HCT116 (cell line): Measurements from ENCODE around the gene LRRTM4. TPM values are rescaled to one million over a fixed set of nuclear protein-coding genes. Genes with fewer than 3 reads are reported as not detected.

Experiments used
- ATAC-seq: fragments of 200-7000 bp; cut with Tn5 transposase; 2 replicates; pipeline ENCODE4 v1.9.1; 2020; ENCODE audit warnings: mild to moderate bottlenecking, moderate library complexity
- BruUV-seq: library from RNA; stranded (reverse); fragments of 400-500 nt; replicated peaks from 2 replicates; lab custom pipeline; 2021; lab: Mats Ljungman, UMichigan
- CTCF ChIA-PET: fragments of 300-600 bp; sonication (Branson Sonifier 250); formaldehyde crosslinking; loops from one replicate; lab custom pipeline; 2021; ENCODE audit warnings: antibody characterized with exemption; lab: Charles Lee
- POLR2A ChIA-PET: fragments of 300-600, 350-600 bp; sonication (Branson Sonifier 250); formaldehyde crosslinking; loops from one replicate; lab custom pipeline; 2021; ENCODE audit warnings: antibody characterized with exemption; lab: Charles Lee
- RAD21 ChIA-PET, 2 experiments: fragments of 300-600 bp; sonication (Branson Sonifier 250); formaldehyde crosslinking; loops; one replicate each; lab custom pipeline; 2023; ENCODE audit warnings: low total read pairs in 2 of 2; ENCODE audit not compliant: uncharacterized antibody in 2 of 2, unreplicated experiment in 2 of 2, low non-redundant PET in 1 of 2; lab: Charles Lee
- DNase-seq: peaks from one replicate; pipeline ENCODE4 v3.0.0-alpha.2; 2010; ENCODE audit warnings: low read depth, low spot score
- H2AFZ ChIP-seq: fragments of 200-600 bp; shearing (Covaris generic), sonication (generic); 2 replicates; pipeline ENCODE4 v1.6.1; 2017; ENCODE audit warnings: low read depth, mixed run types, mixed read lengths, antibody characterized with exemption, low read length; ENCODE audit not compliant: poor library complexity, severe bottlenecking
- H3K27ac ChIP-seq: 2 replicates; pipeline ENCODE4 v1.5.1; 2012; ENCODE audit warnings: low read depth, low read length
- H3K27me3 ChIP-seq: fragments of 200-600 bp; sonication (generic); 2 replicates; pipeline ENCODE4 v1.6.1; 2016; ENCODE audit warnings: mixed run types, low read length, mixed read lengths; ENCODE audit not compliant: insufficient read depth
- H3K36me3 ChIP-seq, 2 experiments: fragments of 200-500 bp in 1 of 2; fragments of 200-600 bp in 1 of 2; sonication (Bioruptor generic) in 1 of 2; sonication (generic) in 1 of 2; 2 replicates each; pipeline versions ENCODE4 v1.5.1 to v1.6.1; 2014 to 2016; ENCODE audit warnings: low read length in 2 of 2, inconsistent platforms in 1 of 2, mixed read lengths in 1 of 2, mixed run types in 1 of 2; ENCODE audit not compliant: insufficient read depth in 2 of 2, control insufficient read depth in 1 of 2
- H3K4me1 ChIP-seq, 2 experiments: fragments of 200-600 bp in 1 of 2; sonication (generic) in 1 of 2; 2 replicates each; pipeline versions ENCODE4 v1.5.1 to v1.6.1; 2012 to 2017; ENCODE audit warnings: low read length in 2 of 2, inconsistent platforms in 1 of 2, mild to moderate bottlenecking in 1 of 2, mixed read lengths in 1 of 2, mixed run types in 1 of 2, moderate library complexity in 1 of 2; ENCODE audit not compliant: insufficient read depth in 2 of 2, control insufficient read depth in 1 of 2
- H3K4me2 ChIP-seq: fragments of 200-600 bp; sonication (generic); 2 replicates; pipeline ENCODE4 v1.6.1; 2017; ENCODE audit warnings: mixed run types, low read length, mixed read lengths
- H3K4me3 ChIP-seq, 2 experiments: fragments of 200-600 bp in 1 of 2; sonication (generic) in 1 of 2; replicated peaks in 1 of 2; 2 replicates each; pipeline ENCODE4 v1.5.1; 2011 to 2016; ENCODE audit warnings: low read length in 2 of 2, control low read depth in 1 of 2, low read depth in 1 of 2, mild to moderate bottlenecking in 1 of 2, mixed read lengths in 1 of 2, mixed run types in 1 of 2
- H3K79me2 ChIP-seq: fragments of 200-600 bp; sonication (generic); 2 replicates; pipeline ENCODE4 v1.6.1; 2017; ENCODE audit warnings: mild to moderate bottlenecking, mixed run types, low read length, moderate library complexity, mixed read lengths; ENCODE audit not compliant: insufficient read depth
- H3K9ac ChIP-seq: fragments of 200-600 bp; sonication (generic); 2 replicates; pipeline ENCODE4 v1.6.1; 2016; ENCODE audit warnings: low read length, mixed read lengths
- H3K9me2 ChIP-seq: fragments of 200-600 bp; sonication (generic), shearing (Covaris generic); 2 replicates; pipeline ENCODE4 v1.6.1; 2017; ENCODE audit warnings: mixed run types, mild to moderate bottlenecking, moderate library complexity; ENCODE audit not compliant: insufficient read depth
- H3K9me3 ChIP-seq, 2 experiments: fragments of 200-500 bp in 1 of 2; fragments of 200-600 bp in 1 of 2; sonication (Bioruptor generic) in 1 of 2; sonication (generic) in 1 of 2; 2 replicates each; pipeline ENCODE4 v1.6.1; 2014 to 2017; ENCODE audit warnings: low read length in 2 of 2, mixed read lengths in 2 of 2, inconsistent platforms in 1 of 2, low read depth in 1 of 2, mild to moderate bottlenecking in 1 of 2, mixed run types in 1 of 2, moderate library complexity in 1 of 2; ENCODE audit not compliant: control insufficient read depth in 1 of 2, insufficient read depth in 1 of 2
- H4K20me1 ChIP-seq: fragments of 200-600 bp; sonication (generic), shearing (Covaris generic); 2 replicates; pipeline ENCODE4 v1.6.1; 2017; ENCODE audit warnings: mixed run types, mild to moderate bottlenecking, moderate library complexity; ENCODE audit not compliant: insufficient read depth
- CBX3 ChIP-seq: IDR thresholded peaks from 2 replicates; pipeline ENCODE4 v1.6.1; 2012; ENCODE audit warnings: low read depth
- EGR1 ChIP-seq: IDR thresholded peaks from 2 replicates; pipeline ENCODE4 v1.6.1; 2012; ENCODE audit warnings: low read depth
- ELF1 ChIP-seq: IDR thresholded peaks from 2 replicates; pipeline ENCODE4 v1.6.1; 2012; ENCODE audit warnings: low read depth, borderline replicate concordance
- EZH2 ChIP-seq: fragments of 200-600 bp; sonication (generic); IDR thresholded peaks from 2 replicates; pipeline ENCODE4 v1.6.1; 2017; ENCODE audit warnings: antibody characterized with exemption, mixed run types
- EZH2phosphoT487 ChIP-seq: fragments of 200-600 bp; IDR thresholded peaks from 2 replicates; pipeline ENCODE4 v1.6.1; 2018; ENCODE audit warnings: antibody characterized with exemption, borderline replicate concordance
- FOSL1 ChIP-seq: IDR thresholded peaks from 2 replicates; pipeline ENCODE4 v1.6.1; 2012; ENCODE audit warnings: low read depth
- JUND ChIP-seq: IDR thresholded peaks from 2 replicates; pipeline ENCODE4 v1.6.1; 2012
- POLR2AphosphoS5 ChIP-seq: IDR thresholded peaks from 2 replicates; pipeline ENCODE4 v1.6.1; 2011; ENCODE audit warnings: mild to moderate bottlenecking, low read depth, low read length, moderate library complexity
- RAD21 ChIP-seq: IDR thresholded peaks from 2 replicates; pipeline ENCODE4 v1.6.1; 2012; ENCODE audit warnings: low read depth, mild to moderate bottlenecking
- SIN3A ChIP-seq: IDR thresholded peaks from 2 replicates; pipeline ENCODE4 v1.6.1; 2012; ENCODE audit warnings: low read depth
- SP1 ChIP-seq: IDR thresholded peaks from 2 replicates; pipeline ENCODE4 v1.6.1; 2012; ENCODE audit warnings: low read depth
- SRF ChIP-seq: IDR thresholded peaks from 2 replicates; pipeline ENCODE4 v1.6.1; 2012; ENCODE audit warnings: low read depth
- TCF7L2 ChIP-seq: IDR thresholded peaks from 2 replicates; pipeline ENCODE4 v1.7.0; 2011; ENCODE audit warnings: borderline replicate concordance, inconsistent platforms; ENCODE audit not compliant: insufficient read depth, insufficient read length; ENCODE audit errors: extremely low read depth
- YY1 ChIP-seq: IDR thresholded peaks from 2 replicates; pipeline ENCODE4 v1.6.1; 2011; ENCODE audit warnings: low read length, low read depth, moderate library complexity, mild to moderate bottlenecking; ENCODE audit not compliant: insufficient replicate concordance; ENCODE audit errors: extremely low read depth
- ZFX ChIP-seq: fragments of 450-650 bp; IDR thresholded peaks from 2 replicates; pipeline ENCODE4 v1.6.1; 2017
- ZNF274 ChIP-seq: fragments of 200-500 bp; sonication (Bioruptor generic); IDR thresholded peaks from 2 replicates; pipeline ENCODE4 v1.6.1; 2014; ENCODE audit warnings: mild to moderate bottlenecking, low read depth, low read length, inconsistent platforms
- intact Hi-C: fragments of 100-400 bp; cut with micrococcal nuclease; formaldehyde crosslinking; loops from 2 replicates; pipeline ENCODE4 v1.10.0; 2022
- total RNA-seq: library from RNA; stranded (reverse); gene quantifications from one replicate; pipeline ENCODE4 v1.2.1, GENCODE V29; 2021; ENCODE audit not compliant: unreplicated experiment
- TF ChIP-seq, protein P1 (sequence below): IDR thresholded peaks from 2 replicates; pipeline ENCODE4 v1.6.1; 2012; ENCODE audit warnings: low read depth
- TF ChIP-seq, protein P2 (sequence below): IDR thresholded peaks from 2 replicates; pipeline ENCODE4 v1.6.1; 2012
- TF ChIP-seq, protein P3 (sequence below): IDR thresholded peaks from 2 replicates; pipeline ENCODE4 v1.6.1; 2012
- TF ChIP-seq, protein P4 (sequence below): IDR thresholded peaks from 2 replicates; pipeline ENCODE4 v1.6.1; 2011; ENCODE audit warnings: mild to moderate bottlenecking, low read length, moderate library complexity; ENCODE audit not compliant: insufficient replicate concordance; ENCODE audit errors: extremely low read depth

The LRRTM4 gene
- total RNA-seq, 1 experiment from 2014 or later: 0.25 TPM

DNA sequence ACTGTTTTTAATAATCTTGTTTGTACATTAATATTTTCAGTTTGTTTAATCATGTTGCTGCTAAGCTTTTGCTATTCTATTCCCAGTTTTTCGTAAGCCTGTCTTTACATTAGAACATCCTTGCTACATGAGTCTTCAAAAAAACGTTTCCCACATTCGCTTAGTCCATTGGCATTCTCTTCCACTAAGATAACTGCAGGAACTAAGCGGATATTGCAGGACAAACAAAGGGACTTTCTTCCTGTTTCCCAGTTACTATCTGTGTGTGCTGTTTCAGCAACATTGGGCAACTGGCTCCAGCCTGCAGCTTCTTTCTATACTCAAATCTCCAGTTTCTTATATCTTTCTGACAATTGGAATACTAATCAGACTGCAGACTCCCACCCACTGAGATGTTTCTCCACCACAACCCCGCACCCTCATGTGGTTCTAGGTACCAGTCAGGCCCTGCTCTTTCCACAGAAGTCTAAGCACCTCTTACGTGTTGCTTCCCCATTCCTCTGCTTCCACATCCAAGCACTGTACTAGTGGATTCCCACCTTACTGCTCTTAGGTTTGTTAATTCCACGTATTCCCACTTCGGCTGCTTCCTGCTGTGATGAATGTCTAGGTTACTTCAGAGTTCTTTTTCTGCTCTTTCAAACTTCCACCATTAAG is 420.3 kb downstream of the LRRTM4 start:
- TF ChIP-seq YY1 (no peak), CBX3 (no peak), SIN3A (no peak), TCF7L2 (no peak), SP1 (no peak), EZH2 (no peak), ZNF274 (no peak), ELF1 (no peak), EZH2phosphoT487 (no peak), JUND (no peak), SRF (no peak), EGR1 (no peak), RAD21 (no peak), FOSL1 (no peak), POLR2AphosphoS5 (no peak), ZFX (no peak)
- TF ChIP-seq, protein P1, sequence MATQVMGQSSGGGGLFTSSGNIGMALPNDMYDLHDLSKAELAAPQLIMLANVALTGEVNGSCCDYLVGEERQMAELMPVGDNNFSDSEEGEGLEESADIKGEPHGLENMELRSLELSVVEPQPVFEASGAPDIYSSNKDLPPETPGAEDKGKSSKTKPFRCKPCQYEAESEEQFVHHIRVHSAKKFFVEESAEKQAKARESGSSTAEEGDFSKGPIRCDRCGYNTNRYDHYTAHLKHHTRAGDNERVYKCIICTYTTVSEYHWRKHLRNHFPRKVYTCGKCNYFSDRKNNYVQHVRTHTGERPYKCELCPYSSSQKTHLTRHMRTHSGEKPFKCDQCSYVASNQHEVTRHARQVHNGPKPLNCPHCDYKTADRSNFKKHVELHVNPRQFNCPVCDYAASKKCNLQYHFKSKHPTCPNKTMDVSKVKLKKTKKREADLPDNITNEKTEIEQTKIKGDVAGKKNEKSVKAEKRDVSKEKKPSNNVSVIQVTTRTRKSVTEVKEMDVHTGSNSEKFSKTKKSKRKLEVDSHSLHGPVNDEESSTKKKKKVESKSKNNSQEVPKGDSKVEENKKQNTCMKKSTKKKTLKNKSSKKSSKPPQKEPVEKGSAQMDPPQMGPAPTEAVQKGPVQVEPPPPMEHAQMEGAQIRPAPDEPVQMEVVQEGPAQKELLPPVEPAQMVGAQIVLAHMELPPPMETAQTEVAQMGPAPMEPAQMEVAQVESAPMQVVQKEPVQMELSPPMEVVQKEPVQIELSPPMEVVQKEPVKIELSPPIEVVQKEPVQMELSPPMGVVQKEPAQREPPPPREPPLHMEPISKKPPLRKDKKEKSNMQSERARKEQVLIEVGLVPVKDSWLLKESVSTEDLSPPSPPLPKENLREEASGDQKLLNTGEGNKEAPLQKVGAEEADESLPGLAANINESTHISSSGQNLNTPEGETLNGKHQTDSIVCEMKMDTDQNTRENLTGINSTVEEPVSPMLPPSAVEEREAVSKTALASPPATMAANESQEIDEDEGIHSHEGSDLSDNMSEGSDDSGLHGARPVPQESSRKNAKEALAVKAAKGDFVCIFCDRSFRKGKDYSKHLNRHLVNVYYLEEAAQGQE: no peak
- TF ChIP-seq, protein P2, sequence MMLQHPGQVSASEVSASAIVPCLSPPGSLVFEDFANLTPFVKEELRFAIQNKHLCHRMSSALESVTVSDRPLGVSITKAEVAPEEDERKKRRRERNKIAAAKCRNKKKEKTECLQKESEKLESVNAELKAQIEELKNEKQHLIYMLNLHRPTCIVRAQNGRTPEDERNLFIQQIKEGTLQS: no peak
- TF ChIP-seq, protein P3, sequence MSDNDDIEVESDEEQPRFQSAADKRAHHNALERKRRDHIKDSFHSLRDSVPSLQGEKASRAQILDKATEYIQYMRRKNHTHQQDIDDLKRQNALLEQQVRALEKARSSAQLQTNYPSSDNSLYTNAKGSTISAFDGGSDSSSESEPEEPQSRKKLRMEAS: no peak
- TF ChIP-seq, protein P4, sequence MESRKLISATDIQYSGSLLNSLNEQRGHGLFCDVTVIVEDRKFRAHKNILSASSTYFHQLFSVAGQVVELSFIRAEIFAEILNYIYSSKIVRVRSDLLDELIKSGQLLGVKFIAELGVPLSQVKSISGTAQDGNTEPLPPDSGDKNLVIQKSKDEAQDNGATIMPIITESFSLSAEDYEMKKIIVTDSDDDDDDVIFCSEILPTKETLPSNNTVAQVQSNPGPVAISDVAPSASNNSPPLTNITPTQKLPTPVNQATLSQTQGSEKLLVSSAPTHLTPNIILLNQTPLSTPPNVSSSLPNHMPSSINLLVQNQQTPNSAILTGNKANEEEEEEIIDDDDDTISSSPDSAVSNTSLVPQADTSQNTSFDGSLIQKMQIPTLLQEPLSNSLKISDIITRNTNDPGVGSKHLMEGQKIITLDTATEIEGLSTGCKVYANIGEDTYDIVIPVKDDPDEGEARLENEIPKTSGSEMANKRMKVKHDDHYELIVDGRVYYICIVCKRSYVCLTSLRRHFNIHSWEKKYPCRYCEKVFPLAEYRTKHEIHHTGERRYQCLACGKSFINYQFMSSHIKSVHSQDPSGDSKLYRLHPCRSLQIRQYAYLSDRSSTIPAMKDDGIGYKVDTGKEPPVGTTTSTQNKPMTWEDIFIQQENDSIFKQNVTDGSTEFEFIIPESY: no peak
- no peak overlapping the region for H3K4me3 ChIP-seq
- POLR2A ChIA-PET: no interaction called here

More for the DNA sequence above, 420.3 kb downstream of the LRRTM4 start:
- ATAC-seq (no peak), DNase-seq (no peak)
- Histone ChIP-seq H3K4me2 (no peak overlapping the region), H3K9ac (no peak overlapping the region), H3K79me2 (no peaks in the 10 kb centered on the region), H3K36me3 (no peaks in the 10 kb centered on the region), H3K27me3 (no peaks in the 10 kb centered on the region), H2AFZ (no peak overlapping the region), H3K4me1 (no peaks in the 10 kb centered on the region), H3K27ac (no peak overlapping the region), H3K9me2 (no peaks in the 10 kb centered on the region), H4K20me1 (no peaks in the 10 kb centered on the region), H3K9me3 (peaks cover 3 to 12% of the 10 kb centered on the region in 2 experiments; a peak in 2 of 4 replicates)
- CTCF ChIA-PET: no interaction called here
- RAD21 ChIA-PET: no interaction called here
- no TSS peak for BruUV-seq
- intact Hi-C loops: no loop called here
